ENCODE results near the gene RAB28.

RAB28 gene

DNA sequence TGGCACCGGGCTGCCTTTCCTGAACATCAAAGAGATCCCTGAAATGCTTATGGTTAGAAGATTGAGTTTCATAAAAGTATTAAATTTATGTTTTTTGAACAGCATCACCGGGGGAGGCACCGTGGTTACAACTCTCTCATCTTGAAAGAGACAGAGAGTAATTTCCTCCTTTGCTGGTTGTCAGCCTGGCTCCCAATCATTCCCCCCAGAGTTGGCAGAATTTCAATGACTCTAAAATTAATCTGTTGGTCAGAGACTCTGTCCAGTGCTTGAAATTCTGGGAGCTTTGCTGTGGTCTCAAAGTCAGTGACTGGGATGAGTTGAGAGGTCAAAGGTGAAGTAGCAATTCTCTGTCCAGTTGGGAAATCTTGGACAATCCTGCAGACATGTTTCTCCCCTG, 135.9 kb downstream of the RAB28 start:
- TF ChIP-seq, protein P1, sequence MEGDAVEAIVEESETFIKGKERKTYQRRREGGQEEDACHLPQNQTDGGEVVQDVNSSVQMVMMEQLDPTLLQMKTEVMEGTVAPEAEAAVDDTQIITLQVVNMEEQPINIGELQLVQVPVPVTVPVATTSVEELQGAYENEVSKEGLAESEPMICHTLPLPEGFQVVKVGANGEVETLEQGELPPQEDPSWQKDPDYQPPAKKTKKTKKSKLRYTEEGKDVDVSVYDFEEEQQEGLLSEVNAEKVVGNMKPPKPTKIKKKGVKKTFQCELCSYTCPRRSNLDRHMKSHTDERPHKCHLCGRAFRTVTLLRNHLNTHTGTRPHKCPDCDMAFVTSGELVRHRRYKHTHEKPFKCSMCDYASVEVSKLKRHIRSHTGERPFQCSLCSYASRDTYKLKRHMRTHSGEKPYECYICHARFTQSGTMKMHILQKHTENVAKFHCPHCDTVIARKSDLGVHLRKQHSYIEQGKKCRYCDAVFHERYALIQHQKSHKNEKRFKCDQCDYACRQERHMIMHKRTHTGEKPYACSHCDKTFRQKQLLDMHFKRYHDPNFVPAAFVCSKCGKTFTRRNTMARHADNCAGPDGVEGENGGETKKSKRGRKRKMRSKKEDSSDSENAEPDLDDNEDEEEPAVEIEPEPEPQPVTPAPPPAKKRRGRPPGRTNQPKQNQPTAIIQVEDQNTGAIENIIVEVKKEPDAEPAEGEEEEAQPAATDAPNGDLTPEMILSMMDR (conservative IDR thresholded peaks at IDR 0.05), result no peak
- H3K27ac ChIP-seq, result no peak overlapping the region

GRCh38 chr4:13347517-13348125, 136.5 kb downstream of the RAB28 start:
- TF ChIP-seq, protein P1 (conservative IDR thresholded peaks at IDR 0.05), result no peak

GRCh38 chr4:13344216-13344615, 139.9 kb downstream of the RAB28 start:
- TF ChIP-seq, protein P1 (conservative IDR thresholded peaks at IDR 0.05), result no peak
- no peak overlapping the region for H3K27ac ChIP-seq

More at GRCh38 chr4:13347517-13348125, 136.5 kb downstream of the RAB28 start:
- H3K27ac ChIP-seq, result no peak overlapping the region

GRCh38 chr4:13340672-13341071, 143.5 kb downstream of the RAB28 start:
- H3K27ac ChIP-seq, result no peak overlapping the region
- TF ChIP-seq, protein P1 (conservative IDR thresholded peaks at IDR 0.05), result no peak

DNA sequence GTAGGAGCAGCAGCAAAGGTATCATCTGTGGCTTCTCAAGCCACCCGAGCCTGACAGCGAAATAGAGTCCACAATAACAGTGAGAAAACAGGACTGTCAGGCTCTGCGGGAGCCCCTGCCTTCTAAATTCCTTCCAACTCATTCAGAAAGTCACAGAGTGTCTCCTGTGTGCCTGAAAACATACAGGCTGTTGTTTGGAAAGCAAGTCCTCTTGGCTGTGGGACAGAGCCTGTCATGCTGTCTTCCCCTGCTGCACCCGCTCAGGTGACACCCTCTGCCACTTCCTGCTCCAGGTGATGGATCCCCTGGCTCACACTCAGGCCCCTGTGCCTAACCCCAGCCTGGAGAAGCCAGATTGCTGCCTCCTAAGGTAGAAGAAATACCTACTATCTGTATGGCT, 152.3 kb downstream of the RAB28 start:
- TF ChIP-seq, protein P1 (conservative IDR thresholded peaks at IDR 0.05), result no peak
- H3K27ac ChIP-seq, result peak overlapping the region; percentile 22; the same call in 1 of the 2 replicates

GRCh38 chr4:13329963-13330362, 154.2 kb downstream of the RAB28 start:
- no peak overlapping the region for H3K27ac ChIP-seq
- TF ChIP-seq, protein P1 (conservative IDR thresholded peaks at IDR 0.05), result no peak

DNA sequence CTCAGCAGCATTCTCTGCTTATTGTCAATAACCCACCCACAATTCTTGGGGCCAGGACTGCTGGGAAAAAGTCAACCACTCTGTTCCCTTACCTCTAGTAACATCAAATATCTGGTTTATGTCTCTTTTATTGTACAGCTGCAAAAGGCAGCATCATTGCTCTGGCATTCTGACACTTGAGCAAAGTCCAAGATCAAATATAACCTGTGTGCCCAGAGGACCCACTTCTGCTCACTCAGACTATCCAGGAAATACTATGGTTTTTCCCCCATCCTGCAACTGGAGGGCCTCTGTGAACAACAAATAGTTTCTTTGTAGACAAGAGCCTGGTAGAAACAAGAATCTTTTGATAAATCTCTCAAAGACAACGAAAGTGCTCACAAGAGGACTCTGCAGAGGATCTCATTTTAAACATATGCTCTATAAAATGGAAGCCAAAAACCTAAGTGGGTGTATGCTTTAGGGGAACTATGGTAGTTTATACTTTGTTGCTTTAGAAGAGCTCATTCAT, 154.7 kb downstream of the RAB28 start:
- no peak overlapping the region for H3K27ac ChIP-seq
- TF ChIP-seq, protein P1 (conservative IDR thresholded peaks at IDR 0.05), result no peak

All from VCaP (cell line).